ENCODE results near the gene PRKCE.

Gene PRKCE

DNA sequence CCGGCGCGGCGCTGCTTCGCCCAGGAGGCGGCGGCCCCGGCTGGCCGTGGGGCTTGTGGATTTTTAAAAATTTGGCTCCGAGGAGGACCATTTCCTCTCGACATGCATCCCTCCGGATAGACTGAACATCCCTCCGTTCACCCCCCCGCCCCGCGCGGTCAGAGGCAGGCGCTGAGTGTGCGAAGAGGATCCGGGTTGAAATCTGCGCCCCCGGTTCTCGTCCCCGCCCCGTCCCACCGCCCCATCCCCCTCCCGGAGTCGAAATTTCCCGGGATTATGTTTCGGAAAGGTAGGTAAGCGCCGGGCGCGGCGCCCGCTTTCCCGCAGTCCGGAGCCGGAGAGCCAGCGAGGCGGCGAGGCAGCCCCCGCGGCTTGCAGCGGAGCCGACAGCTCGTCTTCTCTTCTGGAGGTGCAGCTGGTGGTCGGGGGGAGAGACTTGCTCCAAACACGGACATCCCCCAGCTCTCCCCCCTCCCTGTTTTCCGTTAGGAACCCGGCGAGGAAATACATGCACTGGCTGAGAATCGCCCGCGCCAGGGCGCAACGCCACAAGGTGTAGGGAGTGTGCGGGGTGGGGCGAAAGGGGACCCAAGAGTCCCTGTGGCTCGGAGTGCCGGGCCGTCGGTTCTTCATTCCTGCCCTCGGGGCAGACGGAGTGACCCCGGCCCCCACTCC, at the start of gene PRKCE:
PRKCE (plus strand) TSS at position 261 of the 675 bp plus-strand sequence.
- peak; percentile 59 for DNase-seq
- Mint-ChIP-seq H3K4me1 (peaks cover 32% of the 10 kb centered on the region), H3K36me3 (ENCODE audit: low read depth) (peaks cover 2% of the 10 kb centered on the region), H3K27me3 (peaks cover 6% of the 10 kb centered on the region), H3K4me3 (peak within 1 kb of the TSS; percentile 99), H3K9me3 (no peaks in the 10 kb centered on the region), H3K27ac (peak within 1 kb of the TSS; percentile 98)
- peak; percentile 12 for ATAC-seq

DNA sequence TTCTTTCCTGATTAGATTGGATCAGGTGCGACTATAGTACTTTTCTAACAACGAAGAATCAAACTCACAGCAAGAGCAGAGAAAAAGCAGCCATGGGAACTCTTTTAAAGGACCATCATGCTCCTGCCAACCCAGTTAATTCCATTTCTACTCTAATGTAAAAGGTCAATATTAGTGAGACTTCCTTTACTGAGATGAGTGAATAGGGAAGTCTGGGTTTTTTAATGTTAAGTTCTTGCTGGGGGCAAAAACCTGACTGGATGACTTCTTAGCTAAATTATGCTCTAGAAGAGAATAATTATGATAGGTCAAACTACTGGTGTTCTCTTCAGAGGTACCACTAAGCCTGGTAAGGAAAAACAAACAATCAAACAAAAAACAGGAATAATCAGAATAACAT, 48.9 kb upstream of the PRKCE start:
- H3K27me3 Mint-ChIP-seq: no peaks in the 10 kb centered on the region
- DNase-seq (no peak), ATAC-seq (no peak)
- H3K4me1 Mint-ChIP-seq: peaks cover 3% of the 10 kb centered on the region
- peaks cover 45% of the 10 kb centered on the region for H3K36me3 Mint-ChIP-seq (ENCODE audit: low read depth)
- H3K27ac Mint-ChIP-seq: no peak overlapping the region
- H3K9me3 Mint-ChIP-seq: no peaks in the 10 kb centered on the region
- H3K4me3 Mint-ChIP-seq: no peak overlapping the region

DNA sequence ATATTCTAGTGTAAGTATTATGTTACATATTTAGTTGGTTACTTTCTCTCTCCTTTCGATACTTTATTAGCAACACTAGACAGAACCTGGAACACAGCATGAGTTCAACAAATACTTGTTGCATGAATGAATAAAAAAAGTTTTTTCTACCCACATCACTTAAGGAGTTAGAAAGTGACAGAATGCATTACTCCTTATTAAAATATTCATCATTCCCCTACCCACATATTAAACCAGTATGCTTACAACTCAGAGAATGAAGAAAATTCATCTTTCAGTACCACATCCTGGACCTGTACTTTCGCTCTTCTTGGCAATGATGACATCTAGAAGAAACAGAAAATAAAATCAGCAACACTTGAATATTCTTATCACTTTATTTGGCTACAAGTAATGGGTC, 46.4 kb upstream of the PRKCE start:
- Mint-ChIP-seq H3K27me3 (no peaks in the 10 kb centered on the region), H3K9me3 (no peaks in the 10 kb centered on the region), H3K36me3 (ENCODE audit: low read depth) (peaks cover 27% of the 10 kb centered on the region), H3K4me1 (peaks cover 16% of the 10 kb centered on the region), H3K27ac (no peak overlapping the region), H3K4me3 (no peak overlapping the region)
- no peak for DNase-seq
- ATAC-seq: no peak

DNA sequence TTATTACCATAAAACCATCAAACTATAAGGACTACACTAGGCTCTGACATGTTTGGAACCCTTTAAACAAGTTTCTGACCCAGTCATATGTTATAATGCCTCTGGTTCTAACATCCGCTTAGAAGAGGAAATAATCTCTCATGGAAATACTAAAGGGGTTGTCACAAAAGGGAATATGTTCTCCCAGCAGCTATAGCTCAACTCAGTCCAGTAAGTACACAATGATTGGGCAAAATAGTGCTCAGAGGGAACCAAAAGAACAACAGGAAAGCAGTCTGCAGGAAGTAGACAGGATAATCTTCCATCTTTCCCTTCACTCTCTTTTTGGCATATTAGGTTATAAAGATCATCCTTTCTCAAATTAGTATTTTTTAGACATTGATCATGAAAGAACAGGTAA, 44.7 kb upstream of the PRKCE start:
- peaks cover 14% of the 10 kb centered on the region for H3K36me3 Mint-ChIP-seq (ENCODE audit: low read depth)
- H3K4me1 Mint-ChIP-seq: peaks cover 24% of the 10 kb centered on the region
- ATAC-seq (no peak), DNase-seq (no peak)
- no peaks in the 10 kb centered on the region for H3K9me3 Mint-ChIP-seq
- no peak overlapping the region for H3K27ac Mint-ChIP-seq
- H3K27me3 Mint-ChIP-seq: no peaks in the 10 kb centered on the region
- H3K4me3 Mint-ChIP-seq: no peak overlapping the region

DNA sequence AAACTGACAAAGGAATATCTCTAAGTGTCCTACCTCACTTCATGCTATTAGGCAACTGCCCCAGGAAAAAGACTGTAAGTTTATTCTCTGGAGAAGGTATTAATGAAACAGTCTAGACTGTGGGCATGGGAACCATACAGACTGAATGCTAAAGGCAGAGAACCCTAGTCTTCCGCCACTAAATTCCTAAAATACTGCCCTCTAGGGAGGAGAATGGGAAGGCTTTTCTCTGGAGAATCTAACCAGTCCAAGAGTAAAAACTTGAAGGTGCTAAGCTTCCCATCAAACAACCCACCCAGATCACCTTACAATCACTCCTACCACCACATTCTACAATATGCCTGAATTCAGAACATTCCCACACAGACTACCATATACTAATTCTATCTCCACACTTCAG, 43.8 kb upstream of the PRKCE start:
- H3K4me3 Mint-ChIP-seq: no peak overlapping the region
- ATAC-seq (no peak), DNase-seq (no peak)
- peaks cover 11% of the 10 kb centered on the region for H3K36me3 Mint-ChIP-seq (ENCODE audit: low read depth)
- H3K4me1 Mint-ChIP-seq: peaks cover 29% of the 10 kb centered on the region
- no peaks in the 10 kb centered on the region for H3K9me3 Mint-ChIP-seq
- no peak overlapping the region for H3K27ac Mint-ChIP-seq
- H3K27me3 Mint-ChIP-seq: no peaks in the 10 kb centered on the region

DNA sequence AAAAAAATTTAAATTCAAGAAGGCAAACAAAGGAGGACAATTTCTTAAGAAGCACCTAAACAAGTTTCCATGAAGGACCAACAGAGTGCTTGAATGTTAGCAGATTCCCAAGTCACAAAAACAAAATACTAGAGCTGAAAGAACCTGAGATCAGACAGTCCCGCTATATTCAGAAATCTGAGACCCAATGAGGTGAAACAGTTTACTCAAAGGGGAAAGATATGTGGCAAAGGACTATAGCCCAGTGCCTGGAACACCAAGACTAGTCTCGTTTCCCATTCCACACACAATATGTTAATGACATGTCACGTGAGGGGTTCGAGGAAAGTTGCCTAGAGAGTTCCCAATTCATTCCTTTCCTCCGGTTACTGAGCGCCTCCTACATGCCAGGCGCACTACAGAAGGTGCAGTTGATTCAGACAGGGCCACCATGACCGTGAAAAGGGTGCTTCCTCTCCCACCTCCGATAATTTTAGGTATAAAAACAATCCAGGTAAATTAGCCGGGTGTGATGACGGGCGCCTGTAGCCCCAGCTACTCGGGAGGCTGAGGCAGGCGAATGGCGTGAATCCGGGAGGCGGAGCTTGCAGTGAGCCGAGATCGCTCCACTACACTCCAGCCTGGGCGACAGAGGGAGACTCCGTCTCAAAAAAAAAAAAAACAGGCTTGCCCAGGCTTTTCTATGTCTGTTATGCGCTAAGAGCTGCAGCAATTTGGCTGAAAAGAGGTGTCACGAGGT, 41.0 kb upstream of the PRKCE start:
- Mint-ChIP-seq H3K27ac (peak overlapping the region; percentile 95), H3K36me3 (ENCODE audit: low read depth) (no peaks in the 10 kb centered on the region), H3K27me3 (no peaks in the 10 kb centered on the region), H3K9me3 (no peaks in the 10 kb centered on the region), H3K4me3 (peak overlapping the region; percentile 95), H3K4me1 (peaks cover 29% of the 10 kb centered on the region)
- DNase-seq: peak; percentile 41
- ATAC-seq: peak; percentile 69

DNA sequence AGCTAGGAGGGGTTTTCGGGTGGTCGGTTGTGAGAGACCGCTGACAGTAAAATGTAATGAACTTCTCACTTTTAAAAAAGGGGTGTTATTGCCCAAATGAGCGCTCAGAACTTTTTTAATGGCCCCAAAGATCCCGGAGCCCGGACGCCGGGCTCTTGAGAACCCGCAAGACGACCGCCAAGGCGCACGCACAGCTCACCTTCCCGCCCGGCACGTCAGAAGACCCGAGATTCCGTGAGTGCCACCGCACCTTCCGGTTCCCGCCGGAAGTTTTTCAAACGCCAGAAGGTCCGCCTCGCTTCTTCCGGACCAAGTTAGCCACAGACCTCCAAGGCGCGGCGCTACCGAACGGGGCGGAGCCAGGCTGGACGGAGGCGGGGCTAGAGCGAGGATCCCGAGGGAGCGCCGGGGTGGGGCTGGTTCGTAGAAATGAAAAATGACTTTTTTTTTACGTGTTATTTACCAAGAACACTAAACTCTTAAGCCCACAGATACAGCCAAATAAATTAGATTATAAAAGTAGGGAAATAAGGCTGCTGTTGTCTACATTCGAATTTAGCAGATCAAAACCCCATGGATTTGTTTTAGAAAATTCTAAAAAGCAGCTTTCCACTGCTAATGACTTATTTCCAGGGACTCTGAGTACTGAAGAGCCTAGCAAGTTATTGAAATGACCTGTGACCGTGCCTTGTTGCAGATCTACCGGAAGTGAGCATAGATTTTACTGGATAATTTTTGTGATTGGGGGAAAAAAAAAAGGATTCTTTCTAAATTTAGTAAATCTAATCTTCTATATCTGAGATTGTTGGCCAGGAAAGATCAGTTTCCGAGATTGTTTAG, 40.2 kb upstream of the PRKCE start, which contains the start of gene SRBD1:
SRBD1 (minus strand) TSS at position 248 of the 840 bp plus-strand sequence. CDS start 5,826 bp downstream, outside the sequence.
- DNase-seq: peak; percentile 98
- H3K4me1 Mint-ChIP-seq: peaks cover 29% of the 10 kb centered on the region

DNA sequence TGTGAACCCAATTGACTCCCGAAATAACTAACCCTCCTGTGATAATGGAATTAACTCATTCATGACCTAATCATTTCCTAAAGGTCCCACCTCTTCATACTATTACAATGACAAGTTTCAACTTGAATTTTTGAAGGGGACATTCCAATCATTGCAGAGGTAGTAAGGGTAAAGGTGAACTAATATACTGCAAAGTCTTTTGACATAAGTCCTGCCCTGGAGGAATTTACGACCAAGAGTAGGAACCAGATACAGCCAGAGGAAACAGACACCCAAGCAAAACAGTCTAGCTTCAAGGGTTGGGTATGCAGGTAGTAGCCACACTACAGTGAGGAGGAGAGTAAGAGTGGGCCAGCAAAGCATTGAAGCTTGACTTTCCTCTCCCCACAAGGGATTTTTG, 39.2 kb upstream of the PRKCE start:
- H3K4me3 Mint-ChIP-seq: no peak overlapping the region
- DNase-seq (no peak), ATAC-seq (no peak)

More for the DNA sequence above, 40.2 kb upstream of the PRKCE start, which contains the start of gene SRBD1:
- Mint-ChIP-seq H3K4me3 (peak within 1 kb of the TSS; percentile 95), H3K27me3 (no peaks in the 10 kb centered on the region), H3K36me3 (ENCODE audit: low read depth) (no peaks in the 10 kb centered on the region), H3K9me3 (no peaks in the 10 kb centered on the region), H3K27ac (peak within 1 kb of the TSS; percentile 95)
- peak; percentile 97 for ATAC-seq

DNA sequence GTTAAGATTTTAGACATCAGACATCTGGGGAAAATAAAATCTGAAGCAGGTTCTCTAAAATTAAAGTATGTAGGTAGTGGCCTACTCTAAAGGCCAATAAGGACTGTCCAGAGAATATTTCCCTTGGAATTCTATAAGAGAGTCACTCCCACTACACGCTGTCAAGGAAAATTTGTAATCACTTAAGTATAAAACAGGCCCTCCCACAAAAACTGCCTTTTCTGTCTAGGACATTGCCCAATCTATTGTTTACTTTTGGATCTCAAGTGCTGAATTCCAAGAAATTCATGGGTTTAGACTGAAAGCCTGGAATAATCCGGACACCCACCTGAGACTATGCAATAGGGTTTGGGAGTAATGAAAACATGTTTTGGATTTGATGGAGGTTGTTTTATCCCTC, 38.7 kb upstream of the PRKCE start:
- no peak overlapping the region for H3K27ac Mint-ChIP-seq
- ATAC-seq (no peak), DNase-seq (no peak)
- H3K4me3 Mint-ChIP-seq: no peak overlapping the region
- no peaks in the 10 kb centered on the region for H3K36me3 Mint-ChIP-seq (ENCODE audit: low read depth)
- H3K27me3 Mint-ChIP-seq: no peaks in the 10 kb centered on the region
- H3K9me3 Mint-ChIP-seq: no peaks in the 10 kb centered on the region
- H3K4me1 Mint-ChIP-seq: peaks cover 25% of the 10 kb centered on the region

More for the DNA sequence above, 39.2 kb upstream of the PRKCE start:
- H3K27me3 Mint-ChIP-seq: no peaks in the 10 kb centered on the region
- no peak overlapping the region for H3K27ac Mint-ChIP-seq
- H3K4me1 Mint-ChIP-seq: peaks cover 25% of the 10 kb centered on the region
- H3K36me3 Mint-ChIP-seq (ENCODE audit: low read depth): no peaks in the 10 kb centered on the region
- H3K9me3 Mint-ChIP-seq: no peaks in the 10 kb centered on the region

DNA sequence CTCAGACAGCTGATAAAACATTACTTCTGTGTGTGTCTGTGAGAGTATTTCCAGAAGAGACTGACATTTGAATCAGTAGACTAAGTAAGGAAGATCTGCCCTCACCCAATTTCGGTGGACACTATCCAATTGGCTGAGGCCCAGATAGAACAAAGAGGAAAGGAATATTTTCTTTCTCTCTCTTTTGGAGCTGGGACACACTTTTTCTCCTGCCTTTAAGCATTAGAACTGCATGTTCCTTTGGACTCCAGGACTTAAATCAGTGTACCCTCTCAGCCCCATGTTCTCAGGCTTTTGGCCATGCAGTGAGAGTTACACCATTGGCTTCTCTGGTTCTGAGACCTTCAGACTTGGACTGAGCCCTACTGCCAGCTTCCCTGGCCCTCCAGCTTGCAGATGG, 37.1 kb upstream of the PRKCE start:
- Mint-ChIP-seq H3K27ac (no peak overlapping the region), H3K4me3 (no peak overlapping the region), H3K4me1 (peaks cover 20% of the 10 kb centered on the region), H3K36me3 (ENCODE audit: low read depth) (no peaks in the 10 kb centered on the region), H3K9me3 (no peaks in the 10 kb centered on the region), H3K27me3 (no peaks in the 10 kb centered on the region)
- DNase-seq (no peak), ATAC-seq (no peak)

DNA sequence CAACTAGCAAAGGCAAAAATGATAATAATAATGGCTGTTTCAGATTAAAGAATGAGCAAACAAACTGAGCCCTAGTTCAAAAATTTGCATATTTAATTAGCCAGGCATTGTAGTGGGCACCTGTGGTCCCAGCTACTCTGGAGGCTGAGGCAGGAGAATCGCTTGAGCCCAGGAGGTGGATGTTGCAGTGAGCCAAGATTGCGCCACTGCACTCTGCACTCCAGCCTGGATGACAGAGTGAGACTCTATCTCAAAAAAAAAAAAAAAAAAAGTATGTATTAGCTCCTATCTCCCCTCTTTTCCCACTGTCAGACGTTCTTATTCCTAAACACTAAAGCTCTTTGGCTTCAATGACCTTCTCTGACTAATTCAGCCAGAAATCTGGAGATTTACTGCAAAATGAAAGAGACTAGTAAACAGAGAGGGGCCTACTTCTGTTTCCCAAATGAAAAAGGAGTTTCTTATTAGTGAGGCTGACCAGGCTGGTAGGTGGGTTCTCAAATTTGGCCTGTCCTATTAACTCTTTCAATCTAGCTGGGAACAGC, 36.5 kb upstream of the PRKCE start:
- Mint-ChIP-seq H3K36me3 (ENCODE audit: low read depth) (no peaks in the 10 kb centered on the region), H3K9me3 (no peaks in the 10 kb centered on the region), H3K27ac (no peak overlapping the region), H3K4me3 (no peak overlapping the region), H3K4me1 (peaks cover 14% of the 10 kb centered on the region), H3K27me3 (no peaks in the 10 kb centered on the region)
- DNase-seq (no peak), ATAC-seq (no peak)

DNA sequence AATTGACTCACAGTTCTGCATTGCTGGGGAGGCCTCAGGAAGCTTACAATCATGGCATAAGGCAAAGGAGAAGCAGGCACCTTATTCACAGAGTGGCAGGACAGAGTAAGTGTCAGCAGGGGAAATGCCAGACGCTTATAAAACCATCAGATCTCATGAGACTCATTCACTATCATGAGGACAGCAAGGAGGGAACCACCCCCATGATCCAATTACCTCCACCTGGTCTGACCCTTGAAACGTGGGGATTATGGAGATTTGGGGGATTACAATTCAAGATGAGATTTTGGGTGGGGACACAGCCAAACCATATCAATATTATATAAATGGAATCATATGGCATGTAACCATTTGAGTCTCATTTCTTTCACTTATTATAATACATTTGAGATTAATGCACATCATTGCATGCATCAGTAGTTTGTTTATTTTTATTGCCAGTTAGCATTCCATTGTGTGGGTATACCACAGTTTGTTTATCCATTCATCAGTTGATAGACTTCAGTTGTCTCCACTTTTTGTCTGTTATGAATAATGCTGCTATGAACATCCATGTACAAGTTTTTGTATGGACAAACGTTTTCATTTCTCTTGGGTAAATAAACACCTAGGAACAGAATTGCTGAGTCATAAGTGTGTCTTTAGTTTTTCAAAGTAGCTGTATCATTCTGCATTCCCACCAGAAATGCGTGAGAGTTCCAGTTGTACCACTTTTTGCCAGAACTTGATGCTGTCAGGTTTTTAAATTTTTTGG, 34.6 kb upstream of the PRKCE start:
- Mint-ChIP-seq H3K27ac (no peak overlapping the region), H3K27me3 (no peaks in the 10 kb centered on the region), H3K4me3 (no peak overlapping the region), H3K4me1 (peaks cover 7% of the 10 kb centered on the region), H3K9me3 (no peaks in the 10 kb centered on the region), H3K36me3 (ENCODE audit: low read depth) (no peaks in the 10 kb centered on the region)
- ATAC-seq: no peak
- DNase-seq: no peak

DNA sequence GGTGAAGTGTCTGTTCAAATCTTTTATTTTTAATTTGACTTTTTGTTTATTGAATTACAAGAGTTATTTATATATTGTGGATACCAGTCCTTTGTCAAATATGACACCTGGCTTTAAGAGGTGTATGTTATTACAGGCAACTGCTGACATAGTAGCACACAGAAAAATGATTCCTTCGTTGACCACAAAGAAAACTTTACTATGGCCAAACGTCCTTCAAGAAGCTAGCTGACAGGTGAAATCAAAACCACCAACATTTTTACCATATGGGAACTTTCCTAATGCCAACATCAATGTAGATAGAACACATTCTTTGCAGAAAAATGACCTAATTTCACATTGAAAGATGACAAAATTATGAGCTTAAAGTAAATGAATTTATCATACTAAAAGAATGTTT, 34.0 kb upstream of the PRKCE start:
- DNase-seq (no peak), ATAC-seq (no peak)
- H3K4me3 Mint-ChIP-seq: no peak overlapping the region

More for the DNA sequence above, 34.0 kb upstream of the PRKCE start:
- Mint-ChIP-seq H3K9me3 (no peaks in the 10 kb centered on the region), H3K27ac (no peak overlapping the region), H3K4me1 (peaks cover 2% of the 10 kb centered on the region), H3K27me3 (no peaks in the 10 kb centered on the region), H3K36me3 (ENCODE audit: low read depth) (no peaks in the 10 kb centered on the region)

All from activated naive CD8-positive, alpha-beta T cell treated with anti-CD3 and anti-CD28 coated beads, Interleukin-2, amount 50 U/mL, for 24 hours (primary cell).